ENCODE results near the gene UMODL1.
A peak's percentile ranks its signal among the peaks of the same experiment; 100 is the strongest.

UMODL1 gene

GRCh38 chr21:42040411-42041180, 30.5 kb upstream of the UMODL1 start:
- DNase-seq, result no peak

GRCh38 chr21:42041246-42041645, 29.9 kb upstream of the UMODL1 start:
- DNase-seq, result no peak

DNA sequence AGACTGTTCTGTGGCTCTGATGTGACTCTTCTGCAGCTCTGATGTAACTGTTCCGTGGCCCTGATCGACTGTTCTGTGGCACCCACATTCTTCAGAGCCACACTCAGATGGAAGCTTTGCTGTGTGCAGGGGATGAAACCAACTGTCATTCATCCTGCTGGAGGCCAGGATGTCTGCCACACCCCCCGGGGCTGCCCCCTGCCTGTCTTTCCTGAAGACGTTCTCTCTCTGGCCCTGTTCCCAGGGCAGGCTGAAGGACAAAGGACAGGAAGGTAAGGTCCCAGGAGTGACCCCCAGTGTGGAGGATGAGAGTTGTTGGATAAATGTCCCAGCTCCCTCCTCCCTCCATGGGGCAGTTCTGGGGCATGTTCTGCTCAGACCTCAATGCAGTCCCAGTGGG, 29.4 kb upstream of the UMODL1 start:
- no peak for DNase-seq

GRCh38 chr21:42042651-42043050, 28.5 kb upstream of the UMODL1 start:
- DNase-seq, result no peak

- no peak for DNase-seq
These were observed 27.8 kb upstream of the UMODL1 start for GRCh38 chr21:42043201-42043895.

GRCh38 chr21:42043961-42044360, 27.2 kb upstream of the UMODL1 start:
- no peak for DNase-seq

DNA sequence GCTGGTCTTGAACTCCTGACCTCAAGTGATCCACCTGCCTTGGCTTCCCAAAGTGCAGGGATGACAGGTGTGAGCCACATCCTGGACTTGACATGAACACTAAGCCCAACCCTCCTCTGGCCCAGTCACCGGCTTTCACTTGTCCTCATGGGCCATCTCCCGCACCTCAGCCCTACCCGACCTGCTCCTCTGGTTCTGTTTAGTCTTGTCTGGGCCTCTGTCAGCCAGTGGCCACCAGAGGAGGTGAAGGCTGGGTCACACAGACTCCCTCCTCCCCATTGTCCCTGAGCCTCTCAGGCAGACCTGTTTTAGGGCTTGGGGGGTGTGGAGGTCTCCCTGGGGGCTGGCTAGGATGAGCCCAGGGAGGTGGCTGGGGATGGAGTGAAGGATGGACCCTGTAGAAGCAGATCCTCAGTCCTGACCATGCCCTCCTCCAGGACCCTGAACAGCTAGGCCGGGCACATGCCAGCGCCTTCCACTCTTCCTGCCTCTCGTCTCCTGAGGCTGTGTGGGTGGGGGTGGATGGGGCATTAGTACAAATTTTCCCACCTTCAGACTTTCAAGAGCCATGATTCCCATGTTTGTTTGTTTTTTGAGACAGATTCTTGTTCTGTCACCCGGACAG, 26.1 kb upstream of the UMODL1 start:
- no peak for DNase-seq

DNA sequence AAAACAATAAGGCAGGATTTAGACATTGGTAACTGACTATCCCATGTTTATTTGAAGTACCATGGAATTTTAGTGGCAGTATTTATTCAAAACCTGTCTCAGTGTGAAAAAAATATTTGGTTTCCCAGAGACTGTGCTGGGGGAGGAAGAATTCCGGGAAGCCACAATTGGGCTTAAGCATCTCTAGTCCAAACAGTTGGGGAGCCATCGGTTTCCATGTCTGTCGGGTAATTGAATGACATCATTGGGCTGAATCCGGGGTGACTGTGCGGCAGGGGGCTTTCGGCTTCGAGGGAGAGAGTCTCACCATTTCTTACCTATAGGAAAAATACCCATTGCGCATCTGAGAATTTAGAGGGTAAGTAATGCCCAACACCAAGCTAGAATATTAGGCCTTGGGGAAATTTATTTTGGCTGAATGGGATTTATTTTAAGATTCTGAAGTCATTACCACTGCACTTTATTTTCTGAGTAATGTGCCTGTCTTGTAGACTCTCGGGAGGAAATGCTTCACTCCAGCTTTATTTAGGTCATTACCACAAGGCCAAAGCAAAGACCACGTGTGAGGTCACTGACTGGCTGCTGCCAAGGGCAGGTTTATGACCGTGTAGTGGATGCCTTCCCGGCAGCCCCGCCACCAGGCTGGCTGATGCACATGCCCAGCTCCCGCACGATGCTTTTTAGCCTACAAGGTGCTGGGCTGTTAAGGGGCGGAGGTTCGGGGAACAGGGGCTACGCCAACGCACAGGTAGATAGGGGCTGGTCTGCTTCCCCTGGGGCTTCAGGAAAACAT, 23.1 kb upstream of the UMODL1 start:
- DNase-seq, result no peak

DNA sequence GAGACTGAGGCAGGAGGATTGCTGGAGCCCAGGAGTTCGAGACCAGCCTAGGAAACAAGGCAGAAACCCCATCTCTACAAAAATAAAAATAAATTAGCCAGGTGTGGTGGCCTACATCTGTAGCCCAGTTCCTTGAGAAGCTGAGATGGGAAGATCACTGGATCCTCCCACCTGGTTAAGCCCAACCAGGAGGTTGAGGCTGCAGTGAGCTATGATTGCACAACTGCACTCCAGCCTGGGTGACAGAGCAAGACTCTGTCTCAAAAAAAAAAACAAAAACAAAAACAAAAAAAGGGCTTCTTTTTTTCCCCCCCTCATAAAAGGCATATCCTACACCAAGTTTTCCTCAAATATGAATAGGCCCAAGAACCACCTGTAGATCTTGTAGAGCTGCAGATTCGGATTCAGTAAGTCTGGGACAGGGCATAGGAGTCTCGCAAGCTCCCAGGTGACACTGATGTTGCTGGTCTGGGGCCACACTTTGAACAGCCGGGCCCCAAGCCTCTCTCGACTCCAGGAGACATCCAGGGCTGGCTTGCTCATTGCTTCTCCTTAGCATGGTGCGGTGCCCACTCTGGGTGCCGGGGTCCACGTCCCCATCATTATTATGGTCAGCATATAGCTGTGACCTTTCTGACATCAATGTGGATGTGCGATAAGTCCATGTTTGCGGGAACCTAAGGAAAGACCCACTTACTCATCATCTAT, 22.1 kb upstream of the UMODL1 start:
- DNase-seq, result no peak

GRCh38 chr21:42049578-42050430, 21.3 kb upstream of the UMODL1 start:
- no peak for DNase-seq

GRCh38 chr21:42051788-42052187, 19.3 kb upstream of the UMODL1 start:
- DNase-seq, result no peak

DNA sequence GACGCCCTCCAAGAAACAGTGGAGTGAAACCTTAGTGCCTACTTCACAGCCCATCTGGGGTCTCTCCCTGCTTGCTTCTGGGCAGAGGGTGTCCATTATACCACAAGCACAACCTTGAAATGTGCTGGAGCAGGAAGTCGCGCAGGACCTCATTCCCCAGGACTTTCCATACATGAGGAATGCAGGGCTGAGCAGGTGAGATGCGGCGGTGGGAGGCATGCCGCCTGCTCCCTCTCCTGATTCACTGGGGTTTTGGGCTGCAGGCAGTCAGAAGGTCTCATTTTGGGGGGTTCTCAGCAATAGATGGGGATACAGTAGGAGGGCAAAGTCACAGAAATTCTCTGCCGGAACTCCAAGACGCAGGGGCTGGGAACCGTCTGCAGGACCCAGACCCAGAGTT, 15.7 kb upstream of the UMODL1 start:
- DNase-seq, result no peak

DNA sequence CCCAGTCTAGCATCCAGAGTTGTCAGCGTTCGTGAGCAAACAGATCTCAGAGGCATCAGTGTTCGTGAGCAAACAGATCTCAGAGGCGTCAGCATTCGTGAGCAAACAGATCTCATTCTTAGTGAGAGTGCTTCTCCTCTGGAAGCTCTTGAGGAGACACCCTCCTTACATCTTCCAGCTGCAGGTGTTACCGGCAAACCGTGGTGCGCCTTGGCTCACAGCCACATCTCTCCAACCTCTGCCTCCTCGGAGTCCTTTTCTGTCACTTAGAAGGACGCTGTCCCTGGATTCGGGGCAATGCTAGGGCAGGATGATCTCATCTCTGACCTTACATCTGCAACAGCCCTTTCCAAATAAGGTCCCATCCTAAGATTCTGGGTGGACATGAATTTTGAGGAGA, 14.6 kb upstream of the UMODL1 start:
- DNase-seq, result peak; percentile 53

DNA sequence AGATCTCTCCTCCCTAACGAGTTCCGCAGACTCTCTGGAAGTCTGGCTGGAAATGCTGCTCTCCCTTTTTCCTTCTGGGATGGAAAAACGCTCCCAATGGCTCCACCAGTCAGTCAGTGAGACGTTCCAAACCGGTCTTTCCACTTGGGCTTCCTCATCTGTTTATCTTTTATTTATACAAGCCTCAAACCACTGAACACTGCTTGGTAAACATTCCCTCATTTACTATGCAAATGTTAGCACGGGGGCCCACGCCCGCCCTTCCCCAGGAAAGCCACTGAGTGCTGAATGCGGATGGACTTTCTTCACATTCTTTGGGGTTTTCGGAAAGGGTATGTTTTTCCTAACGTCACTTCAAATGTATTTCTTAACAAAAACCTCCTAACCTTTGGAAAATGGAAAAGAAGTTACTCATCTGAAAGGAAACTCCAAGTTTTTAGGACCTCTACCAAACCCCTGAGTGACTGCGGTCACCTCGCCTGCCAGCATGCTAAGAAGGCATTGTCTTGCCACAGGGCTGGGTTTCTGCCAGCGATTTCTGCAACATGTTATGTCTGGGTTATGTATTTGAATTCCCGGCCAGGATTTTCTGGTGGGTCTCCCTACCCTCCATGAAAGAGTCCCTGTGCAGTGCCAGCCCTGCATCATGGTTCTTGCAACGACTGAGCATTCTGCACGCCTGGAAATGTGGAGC, 14.0 kb upstream of the UMODL1 start:
- peak; percentile 42 for DNase-seq

DNA sequence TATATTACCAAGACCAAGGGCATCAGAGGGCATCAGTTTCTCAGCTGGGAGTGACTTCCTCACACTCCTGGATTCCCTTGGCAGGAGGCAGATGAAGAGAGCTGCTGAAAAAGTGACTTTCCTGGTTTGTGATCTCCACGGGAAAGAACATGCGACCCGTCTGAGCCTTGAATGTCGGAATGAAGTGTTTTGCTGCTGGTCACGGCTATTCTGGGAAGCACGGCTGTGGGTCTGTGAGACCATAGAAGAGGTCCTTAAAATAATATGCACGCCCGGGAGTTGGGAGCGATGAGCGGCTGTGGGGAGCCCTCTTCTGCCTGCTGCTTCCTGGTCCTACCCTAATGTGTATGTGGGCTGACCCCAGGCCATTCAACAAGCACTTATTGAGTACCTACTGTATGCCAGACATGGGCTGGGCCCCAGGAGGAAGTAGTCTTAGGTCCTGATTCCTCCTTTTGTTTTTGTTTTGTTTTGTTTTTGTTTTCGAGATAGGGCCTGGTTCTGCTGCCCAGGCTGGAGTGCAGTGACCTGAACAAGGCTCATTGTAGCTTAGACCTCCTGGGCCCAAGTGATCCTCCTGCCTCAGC, 13.2 kb upstream of the UMODL1 start:
- DNase-seq, result no peak

- peak; percentile 88 for DNase-seq
These were observed 12.4 kb upstream of the UMODL1 start for GRCh38 chr21:42058631-42059111.

- DNase-seq, result no peak
These were observed 12.0 kb upstream of the UMODL1 start for GRCh38 chr21:42059141-42059540.

- DNase-seq, result no peak
These were observed 11.4 kb upstream of the UMODL1 start for GRCh38 chr21:42059721-42060120.

GRCh38 chr21:42060166-42060565, 11.0 kb upstream of the UMODL1 start:
- DNase-seq, result no peak

DNA sequence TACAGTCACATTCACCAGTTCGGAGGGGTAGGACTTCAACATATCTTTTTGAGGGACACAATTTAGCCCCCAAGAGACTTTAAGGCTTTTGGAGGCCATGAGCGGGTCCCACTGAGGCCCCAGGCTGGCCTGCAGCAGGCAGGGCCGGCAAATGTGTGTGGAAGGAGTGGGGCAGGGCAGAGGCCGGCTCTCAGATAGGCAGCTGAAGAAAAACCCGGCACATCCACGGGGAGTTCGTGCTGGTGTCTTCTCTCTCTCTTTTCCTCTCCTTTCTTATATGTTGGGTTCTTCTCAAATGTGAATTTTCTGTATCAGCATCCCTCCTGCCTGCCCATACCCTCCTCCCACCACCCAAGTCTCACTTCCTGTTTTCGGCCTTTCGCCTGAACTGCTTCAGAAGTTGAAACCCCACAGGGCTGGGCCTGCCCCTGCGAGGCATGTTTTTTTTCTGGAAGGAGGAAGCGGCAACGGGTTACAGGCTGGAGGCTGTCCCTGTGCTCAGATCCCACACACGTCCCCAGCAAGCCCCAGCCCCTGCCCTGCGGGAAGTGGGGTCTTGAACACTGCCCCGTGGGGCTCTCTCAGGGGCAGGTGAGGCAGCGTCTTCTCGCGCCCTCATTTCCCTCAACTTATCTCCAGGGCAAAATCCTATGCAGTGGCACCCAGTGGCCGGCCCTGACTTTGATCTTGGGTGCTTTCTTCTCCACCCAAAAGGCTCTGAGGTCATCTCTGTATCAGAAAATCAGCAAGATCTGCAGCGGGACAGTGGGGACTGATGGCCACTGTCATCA, 9.7 kb upstream of the UMODL1 start:
- no peak for DNase-seq

All from NCI-H1092 treated with DMSO at 0.1 percent for 48 hours (cell line).